HG03108 (cell line): Measurements from ENCODE around the gene FXYD4.

ENCODE experiments used
- ATAC-seq: cut with Tn5 transposase; IDR thresholded peaks from one replicate; pipeline ENCODE4 v1.9.1; 2021; ENCODE audit warnings: moderate library complexity; ENCODE audit not compliant: unreplicated experiment

Gene FXYD4

DNA sequence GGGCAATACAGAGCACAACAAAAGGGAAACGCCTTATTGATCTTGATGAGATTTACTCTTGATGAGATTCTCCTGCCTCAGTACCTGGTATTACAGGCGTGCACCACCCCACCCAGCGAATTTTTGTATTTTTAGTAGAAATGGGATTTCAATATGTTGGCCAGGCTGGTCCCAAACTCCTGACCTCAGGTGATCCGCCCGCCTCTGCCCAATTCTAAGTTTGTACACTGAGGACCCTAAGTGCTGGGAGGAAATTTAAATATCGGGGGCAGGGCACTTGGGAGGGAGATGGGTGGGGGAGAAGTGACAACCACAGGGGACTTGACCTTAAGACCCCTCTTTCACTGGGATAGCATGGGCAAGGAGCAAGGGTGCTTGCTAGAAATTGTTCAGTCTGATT is 23.4 kb downstream of the FXYD4 start:
- ATAC-seq: no peak

DNA sequence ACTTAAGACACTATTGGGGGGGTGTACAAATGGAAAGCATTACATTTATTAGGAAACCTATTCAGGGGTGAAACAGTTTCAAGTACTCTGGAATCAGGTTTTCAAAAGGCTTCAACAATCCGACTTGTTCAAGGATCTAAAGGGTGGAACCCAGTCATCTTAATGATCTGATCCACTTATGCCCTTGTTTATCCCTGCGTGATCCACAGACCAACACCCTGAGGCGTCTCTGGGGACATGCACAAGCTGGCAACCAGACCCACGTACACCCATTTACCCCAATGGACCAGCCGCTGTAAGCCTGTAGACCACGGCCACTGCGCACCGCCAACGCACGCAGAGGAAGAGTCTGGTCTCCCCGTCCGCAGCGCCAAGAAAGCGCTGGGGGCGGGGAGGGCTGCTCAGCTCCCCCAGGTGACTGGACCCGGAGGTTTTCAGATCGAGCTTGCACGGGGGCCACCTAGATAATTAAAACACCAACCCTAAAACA is 24.2 kb downstream of the FXYD4 start:
- no peak for ATAC-seq

DNA sequence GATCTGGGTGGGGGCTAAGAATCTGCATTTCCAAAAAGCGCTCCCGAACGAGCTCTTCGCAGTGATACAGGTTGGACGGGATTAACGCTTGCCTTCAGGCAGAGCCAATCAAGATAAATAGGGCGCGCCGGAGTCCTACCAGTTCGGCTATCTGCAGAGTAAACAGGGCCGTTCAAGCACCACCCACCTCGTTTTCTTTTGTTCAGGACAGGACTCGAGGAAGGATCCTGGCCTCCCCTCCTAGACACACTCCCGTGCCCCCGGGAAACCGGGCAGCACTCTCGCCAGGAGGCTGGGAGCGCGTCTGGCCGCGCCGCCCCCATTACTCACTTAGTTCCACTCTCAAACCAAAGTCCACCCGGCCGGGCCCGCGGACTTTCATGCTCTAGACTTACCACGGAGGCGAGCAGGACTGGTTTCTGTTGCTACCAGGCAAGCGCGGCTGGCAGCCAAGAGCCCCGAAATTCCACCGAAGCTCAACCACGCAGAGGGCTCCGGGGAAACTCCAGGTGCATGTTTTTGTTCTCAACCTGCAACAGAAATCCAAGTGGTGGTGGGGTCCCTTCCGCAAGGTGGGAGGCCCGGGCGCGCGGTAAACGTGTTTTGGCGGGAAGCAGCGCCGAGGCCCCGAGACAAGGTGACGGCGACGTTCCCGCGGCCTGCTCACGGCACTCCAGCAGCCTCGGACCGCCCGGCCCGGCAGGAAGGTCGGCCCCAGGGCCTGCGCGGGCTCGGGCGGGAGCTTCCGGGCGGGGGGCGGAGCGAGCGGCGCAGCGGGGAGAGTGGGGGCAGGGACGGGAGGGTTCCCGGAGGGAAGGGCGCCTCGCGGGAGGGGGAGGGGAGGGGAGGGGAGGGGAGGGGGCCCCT is 24.9 kb downstream of the FXYD4 start:
- peak; percentile 40 for ATAC-seq

DNA sequence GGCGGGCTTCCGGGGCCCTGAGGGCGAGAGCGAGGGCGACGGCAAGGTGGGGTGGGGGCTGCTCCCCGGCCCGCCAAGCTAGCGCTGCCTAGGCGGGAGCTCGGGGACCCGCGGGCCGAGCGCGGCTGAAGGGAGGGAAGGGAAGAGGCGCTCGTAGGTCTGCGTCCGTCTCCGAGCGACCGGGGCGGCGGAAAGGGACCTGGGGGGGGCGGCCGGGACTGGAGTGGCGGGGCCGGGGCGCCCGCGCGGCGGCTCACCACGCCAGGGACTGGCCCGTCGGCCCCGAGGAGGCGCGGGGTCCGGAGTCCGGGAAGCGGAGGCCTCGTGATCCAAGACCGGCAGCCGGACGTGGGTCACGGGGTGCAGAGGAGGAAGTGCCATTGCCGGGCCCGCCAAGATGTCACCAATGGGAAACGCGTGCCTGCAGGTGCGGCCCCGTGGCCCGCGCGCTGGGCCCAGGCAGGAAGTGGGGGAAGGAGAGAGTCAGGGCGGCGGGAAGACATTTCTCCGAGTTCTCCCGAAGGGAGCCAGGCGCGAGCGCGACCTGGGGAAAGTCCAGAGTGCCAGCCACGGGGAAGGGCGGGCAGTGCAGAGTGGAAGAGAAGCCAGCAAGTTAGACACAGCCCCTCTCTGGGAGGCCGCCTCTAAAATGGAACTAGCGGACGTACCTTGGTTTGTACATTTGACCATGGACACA is 25.6 kb downstream of the FXYD4 start:
- peak; percentile 78 for ATAC-seq

DNA sequence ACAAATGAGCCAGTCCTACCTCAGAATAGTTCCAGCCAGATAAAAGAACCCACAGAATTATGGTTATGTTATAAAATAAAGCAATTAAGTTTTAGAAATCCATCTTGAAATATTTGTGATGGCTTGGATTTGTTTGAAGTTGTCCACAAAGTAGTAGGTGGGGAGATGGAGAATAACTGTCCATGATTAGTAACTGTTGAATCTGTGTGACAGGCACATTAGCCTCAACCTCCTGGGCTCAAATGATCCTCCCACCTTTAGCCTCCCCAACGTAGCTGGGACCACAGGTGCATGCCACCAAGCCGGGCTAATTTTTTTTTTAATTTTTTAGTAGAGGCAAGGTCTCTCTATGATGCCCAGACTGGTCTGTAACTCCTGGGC is 27.5 kb downstream of the FXYD4 start:
- no peak for ATAC-seq

DNA sequence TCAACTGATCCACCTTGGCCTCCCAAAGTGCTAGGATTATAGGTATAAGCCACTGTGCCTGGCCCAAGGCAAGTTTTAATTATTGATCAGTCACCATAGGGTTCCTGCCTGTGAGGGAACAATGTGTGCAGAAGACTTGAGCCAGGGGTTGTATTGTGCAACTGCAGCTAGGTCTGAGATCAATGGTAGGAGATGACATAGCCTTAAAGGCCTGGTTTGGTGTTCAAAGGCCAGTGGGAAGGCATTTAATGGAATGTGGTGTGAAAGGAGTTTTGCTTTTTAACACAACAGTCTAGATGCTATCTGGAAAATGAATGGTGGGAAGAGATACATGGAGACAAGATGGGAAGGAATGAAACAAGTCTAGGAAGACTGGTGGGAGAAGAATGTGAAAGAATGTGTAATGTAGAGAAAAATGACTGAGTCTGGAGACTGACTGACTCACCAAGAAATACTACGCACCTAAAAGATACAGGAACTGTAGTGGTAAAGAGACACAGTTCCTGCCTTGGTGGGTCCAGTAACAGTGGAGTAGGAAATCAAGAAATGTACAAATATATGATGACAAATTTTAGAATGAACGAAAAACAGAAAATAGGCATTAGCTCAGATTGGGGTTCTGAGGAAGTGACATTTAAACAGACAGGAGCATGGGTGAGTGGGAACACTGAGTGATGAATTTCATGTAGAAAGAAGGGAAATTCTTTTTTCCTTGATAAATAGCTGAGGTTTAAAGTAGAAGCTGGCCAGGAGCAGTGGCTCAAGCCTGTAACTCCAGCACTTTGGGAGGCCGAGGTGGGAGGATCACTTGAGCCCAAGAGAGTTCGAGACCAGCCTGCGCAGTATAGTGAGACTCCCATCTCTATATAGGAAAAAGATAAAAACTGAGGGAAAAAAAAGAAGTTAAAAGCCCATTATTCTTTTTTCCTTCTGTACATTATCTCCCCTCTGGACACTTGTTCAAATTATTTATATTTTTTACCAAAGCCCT is 28.2 kb downstream of the FXYD4 start:
- no peak for ATAC-seq

DNA sequence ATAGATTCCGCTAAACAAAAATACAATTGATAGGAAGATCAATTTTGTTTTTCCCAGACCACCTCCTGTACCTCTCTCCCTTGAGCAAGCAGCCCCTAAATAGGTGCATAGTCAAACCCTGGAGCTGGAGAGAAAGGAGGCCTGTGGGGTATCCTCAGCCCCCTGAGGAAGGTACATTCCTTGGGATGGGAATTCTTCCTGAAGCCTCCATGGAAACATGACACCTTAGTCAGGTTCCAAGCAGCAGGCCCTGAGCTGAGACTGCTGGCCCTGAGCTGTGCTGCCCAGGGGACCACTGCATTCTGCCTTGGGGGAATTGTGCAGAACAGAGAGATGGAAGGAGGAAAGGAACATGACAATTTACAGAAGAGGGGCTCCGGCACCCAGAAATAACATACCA is 30.2 kb downstream of the FXYD4 start:
- no peak for ATAC-seq

DNA sequence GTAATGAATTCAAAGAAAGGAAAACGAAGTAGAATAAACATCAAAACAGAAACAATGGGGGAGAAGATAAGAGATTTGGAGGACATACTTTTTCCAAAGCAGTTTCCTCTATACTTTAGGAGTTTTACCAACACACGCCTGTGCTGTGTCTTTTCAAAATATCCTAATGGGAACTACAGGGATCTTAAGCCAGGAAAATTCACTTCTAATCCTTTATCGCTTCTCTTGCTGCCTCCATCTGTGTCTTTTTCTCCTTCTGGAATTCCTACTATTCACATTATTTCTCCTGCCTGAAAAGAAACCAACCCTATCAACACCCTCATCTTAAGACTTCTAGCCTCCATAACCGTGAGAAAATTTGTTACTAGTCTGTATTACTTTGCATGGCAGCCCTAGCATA is 30.7 kb downstream of the FXYD4 start:
- ATAC-seq: no peak

DNA sequence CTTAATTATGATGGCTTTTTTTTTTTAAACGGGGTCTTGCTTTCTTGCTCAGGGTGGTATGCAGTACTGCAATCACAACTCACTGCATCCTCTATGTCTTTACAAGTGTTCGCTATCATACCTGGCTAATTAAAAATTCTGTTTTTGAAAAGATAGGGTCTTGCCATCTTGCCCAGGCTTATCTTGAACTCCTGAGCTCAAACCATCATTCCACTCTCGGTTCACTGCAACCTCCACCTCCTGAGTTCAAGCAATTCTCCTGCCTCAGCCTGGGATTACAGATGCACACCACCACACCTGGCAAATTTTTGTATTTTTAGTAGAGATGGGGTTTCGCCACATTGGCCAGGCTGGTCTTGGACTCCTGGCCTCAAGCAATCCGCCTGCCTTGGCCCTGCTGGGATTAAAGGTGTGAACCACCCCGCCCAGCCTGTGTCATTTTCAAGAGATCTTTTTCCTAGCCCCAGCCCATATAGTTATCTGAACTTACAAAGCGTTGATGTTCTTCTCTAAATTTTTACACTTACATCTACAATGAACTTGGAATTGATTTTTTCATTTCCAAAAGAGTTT is 31.5 kb downstream of the FXYD4 start:
- ATAC-seq: no peak

DNA sequence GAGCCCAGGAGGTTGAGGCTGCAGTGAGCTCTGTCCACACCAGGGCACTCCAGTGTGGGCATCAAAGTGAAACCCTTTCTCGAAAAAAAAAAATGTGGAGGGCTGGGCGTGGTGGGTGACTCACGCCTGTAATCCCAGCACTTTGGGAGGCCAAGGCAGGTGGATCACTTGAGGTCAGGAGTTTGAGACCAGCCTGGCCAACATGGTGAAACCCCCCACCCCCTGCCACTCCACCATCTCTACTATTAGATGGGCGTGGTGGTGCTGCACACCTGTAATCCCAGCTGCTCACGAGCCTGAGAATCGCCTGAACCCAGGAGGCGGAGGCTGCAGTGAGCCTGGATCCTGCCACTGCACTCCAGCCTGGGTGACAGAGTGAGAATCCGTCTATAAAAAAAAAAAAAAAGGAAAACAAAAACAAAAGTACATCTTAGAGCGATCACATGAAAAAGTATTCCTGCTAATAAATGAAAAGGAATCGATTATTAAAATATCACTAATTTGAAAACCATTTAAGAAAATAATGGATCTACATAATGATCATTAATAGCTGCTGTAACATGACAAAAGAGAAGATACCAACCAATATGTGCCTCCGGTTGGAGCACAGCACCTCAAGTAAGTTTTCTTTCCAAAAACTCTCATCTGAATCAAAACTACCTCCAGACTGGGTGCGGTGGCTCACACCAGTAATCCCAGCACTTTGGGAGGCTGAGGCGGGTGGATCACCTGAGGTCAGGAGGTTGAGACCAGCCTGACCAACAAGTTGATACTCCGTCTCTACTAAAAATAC is 32.7 kb downstream of the FXYD4 start:
- ATAC-seq: no peak

DNA sequence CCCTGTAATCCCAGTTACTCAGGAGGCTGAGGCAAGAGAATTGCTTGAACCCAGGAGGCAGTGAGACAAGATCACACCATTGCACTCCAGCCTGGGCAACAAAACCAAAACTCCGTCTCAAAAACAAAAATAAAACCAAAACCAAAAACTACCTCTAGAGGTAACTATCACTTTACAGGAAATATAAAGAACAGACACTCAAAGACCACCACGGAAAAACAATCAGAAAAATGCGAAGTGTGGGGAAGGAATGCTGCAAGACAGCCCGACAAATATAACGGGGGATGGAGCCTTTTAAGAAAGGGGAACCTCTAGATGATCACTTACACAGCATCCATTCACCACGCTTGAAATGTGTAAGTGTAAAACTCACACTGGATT is 33.3 kb downstream of the FXYD4 start:
- ATAC-seq: no peak

DNA sequence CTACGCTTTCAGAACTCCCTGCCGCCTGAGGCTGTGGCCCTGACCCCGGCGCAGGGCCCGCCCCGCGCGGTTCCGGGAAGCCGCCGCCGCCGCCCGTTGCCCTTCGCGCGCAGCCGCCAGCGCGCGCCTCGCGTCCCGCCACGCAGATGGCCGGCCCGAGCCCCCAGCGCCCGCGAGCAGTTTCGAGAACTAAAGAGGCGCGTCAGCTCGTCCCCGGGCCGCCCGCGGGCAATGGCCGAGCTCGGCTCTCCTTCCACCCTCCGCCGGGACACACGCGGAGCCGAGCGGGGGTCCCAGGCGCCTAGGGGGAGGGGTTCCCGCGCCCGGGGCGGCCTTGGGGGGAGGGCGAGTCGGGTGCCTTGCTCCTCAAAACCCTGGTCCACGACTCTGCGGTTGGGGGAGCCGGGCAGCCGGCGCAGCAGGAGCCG is 35.7 kb downstream of the FXYD4 start:
- ATAC-seq: no peak

DNA sequence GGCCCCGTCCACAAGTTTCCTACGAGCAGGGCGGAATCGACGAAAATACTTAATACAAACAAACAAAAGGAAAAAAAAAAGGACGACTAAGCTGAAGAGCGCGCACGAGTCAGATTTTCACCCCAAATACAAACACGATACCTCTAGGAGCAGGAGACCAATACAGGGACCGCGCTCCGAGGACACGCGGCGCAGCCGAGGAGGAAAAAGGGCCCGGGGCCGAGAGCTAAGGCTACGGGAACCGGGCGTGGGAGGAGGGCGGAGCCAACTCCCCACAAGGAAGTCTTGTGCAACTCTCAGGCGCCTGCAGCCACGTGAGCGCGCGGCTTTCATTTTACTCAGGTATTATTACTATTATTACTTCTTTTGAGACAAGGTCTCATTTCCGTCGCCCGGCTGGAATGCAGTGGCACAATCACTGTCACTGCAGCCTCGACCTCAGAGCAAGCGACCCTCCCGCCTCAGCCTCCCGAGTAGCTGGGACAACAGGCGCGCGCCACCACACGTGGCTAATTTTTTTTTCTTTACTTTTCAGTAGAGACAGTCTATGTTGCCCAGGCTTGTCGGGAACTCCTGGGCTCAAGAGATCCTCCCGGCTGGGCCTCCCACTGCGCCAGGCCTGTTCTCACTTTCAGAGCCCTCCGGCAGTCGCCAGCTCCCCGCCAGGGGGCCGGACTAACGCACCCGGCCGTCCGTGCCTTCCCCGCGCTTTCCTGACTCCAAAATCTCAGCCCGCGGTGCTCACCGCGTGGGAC is 36.3 kb downstream of the FXYD4 start:
- ATAC-seq: peak; percentile 41

DNA sequence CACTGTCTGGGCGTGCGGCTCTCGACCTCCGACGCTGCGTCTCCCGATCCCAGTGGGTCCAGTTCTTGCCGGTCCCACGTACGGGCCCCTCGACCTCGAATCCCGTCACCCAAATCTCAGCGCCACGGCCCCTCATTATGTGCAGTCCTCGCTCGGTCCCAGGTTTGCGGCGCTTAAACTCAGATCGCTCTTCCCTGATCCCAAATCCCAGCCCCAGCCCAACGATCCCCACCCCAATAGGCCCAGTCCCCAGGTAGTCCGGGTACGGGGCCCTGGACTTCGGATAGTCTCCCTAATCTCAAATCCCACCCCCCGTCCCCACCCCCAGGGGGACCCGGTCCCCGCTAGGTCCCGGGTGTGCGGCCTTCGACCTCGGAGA is 36.9 kb downstream of the FXYD4 start:
- ATAC-seq: no peak

DNA sequence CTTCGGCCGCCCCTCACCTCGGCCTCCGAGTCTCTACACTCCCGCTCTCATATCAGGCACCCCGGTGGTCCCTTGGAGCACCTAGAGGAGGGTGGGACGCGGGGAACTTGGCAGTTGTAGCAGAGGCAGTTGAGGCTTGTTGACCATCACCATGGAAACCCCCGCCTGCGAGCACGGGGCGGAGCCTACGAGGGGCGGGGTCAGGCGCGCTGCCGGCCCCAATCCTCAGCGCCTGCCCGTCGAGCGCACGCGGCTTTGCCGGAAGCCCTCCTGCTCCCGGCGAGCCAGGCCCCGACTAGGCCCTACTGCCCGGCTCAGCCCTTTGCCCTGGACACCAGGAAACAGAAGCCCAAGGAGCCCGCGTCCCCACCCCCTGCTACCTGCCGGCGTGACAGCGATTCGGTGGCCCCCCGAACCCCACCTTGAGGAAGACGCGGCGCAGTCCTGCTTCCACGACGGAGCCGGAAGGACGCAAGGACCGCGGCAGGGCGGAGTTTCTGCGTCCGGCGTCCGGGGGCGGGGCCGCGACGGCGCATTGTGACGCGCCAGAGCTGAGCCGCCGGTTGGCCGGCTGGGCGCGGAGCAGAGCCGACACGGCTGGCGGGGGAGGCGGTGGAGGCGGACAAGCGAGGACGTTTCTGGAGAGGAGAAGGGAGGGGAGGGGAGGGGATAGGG is 37.4 kb downstream of the FXYD4 start, which contains the start of gene HNRNPF:
HNRNPF (minus strand) TSS at position 477 of the 675 bp plus-strand sequence. CDS start 21,302 bp downstream, outside the sequence.
- peak; percentile 65 for ATAC-seq

DNA sequence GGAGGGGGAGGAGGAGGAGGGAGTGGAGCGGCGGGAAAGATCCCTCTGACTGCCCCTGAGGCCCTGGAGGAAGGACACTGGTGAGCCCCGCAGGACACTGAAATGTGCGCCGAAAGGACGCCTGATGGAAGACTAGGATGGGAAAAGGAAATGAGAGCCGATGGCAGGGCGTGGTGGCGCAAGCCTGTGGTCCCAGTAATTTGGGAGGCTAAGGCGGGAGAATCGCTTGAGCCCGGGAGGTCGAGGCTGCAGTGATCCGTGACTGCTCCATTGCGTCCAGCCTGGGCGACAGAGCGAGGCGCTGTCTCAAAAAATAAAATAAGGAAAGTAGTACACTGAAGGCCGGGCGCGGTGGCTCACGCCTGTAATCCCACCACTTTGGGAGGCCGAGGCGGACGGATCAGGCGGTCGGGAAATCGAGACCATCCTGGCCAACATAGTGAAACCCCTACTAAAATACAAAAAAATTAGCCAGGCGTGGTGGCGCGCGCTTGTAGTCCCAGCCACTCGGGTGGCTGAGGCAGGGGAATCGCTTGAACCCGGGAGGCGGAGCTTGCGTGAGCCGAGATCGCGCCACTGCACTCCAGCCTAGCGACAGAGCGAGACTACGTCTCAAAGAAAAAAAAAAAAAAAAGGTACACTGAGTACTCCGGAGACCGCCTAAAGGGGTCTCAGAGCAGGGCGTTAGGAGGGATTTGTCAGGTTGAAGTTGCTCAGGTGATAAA is 38.1 kb downstream of the FXYD4 start:
- ATAC-seq: no peak

DNA sequence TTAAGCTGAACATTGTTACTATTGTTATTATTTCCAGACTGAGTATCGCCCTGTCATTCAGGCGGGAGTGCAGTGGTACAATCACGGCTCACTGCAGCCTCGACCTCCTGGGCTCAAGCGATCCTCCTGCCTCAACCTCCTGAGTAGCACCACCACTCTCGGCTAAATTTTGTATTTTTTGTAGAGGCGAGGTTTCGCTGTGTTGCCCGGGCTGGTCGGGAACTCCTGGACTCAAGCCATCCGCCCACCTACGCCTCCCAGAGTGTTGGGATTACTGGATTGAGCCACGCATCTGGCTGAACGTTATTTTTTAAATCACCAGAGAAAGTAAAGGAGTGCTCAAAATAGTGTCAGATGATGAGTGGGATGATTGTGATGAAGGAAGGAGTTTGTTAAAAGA is 38.9 kb downstream of the FXYD4 start:
- ATAC-seq: no peak

DNA sequence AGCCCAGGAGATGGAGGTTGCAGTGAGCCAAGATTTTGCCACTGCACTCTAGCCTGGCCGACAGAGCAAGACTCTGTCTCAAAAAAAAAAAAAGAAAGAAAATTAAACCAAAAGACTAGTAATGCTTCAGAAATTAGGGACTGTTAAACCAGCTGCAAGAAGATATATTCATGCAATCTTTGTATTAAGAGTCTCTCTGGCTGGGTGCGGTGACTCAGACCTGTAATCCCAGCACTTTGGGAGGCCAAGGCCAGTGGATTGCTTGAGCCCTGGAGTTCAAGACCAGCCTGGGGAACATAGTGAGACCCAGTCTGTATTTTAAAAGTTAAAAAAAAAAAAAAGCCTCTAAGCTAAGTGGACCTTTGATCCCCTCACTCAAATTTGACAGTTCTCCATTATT is 40.1 kb downstream of the FXYD4 start:
- ATAC-seq: no peak
